Measurements from ENCODE around the gene UBXN1.

DNA sequence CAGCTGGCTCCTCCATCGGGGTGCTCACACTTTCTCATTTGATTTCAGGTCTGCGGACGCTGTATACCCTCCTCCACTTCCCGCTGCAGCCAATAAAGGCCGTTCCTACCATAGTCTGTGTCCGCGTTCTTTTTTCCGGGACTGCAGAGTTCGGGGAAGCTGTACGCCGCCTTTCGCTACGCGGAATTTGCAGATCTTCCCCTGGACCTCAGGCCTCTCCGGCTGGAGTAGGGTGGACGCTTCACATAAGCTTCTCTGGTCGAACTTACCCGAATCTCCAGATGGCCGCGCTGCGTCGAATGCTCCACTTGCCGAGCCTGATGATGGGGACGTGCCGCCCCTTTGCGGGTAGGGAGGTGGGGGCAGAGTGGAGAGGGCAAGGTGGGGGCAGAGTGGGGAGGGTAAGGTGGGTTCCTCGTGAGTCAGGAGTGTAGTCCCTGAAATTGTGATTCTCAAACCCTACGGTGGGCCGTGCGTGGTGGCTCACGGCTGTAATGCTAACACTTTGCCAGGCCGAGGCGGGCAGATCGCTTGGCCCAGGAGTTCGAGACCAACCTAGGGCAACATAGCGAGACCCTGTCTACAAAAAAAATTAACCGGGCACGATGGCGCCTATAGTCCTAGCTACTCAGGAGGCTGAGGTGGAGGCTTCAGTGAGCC, 13.1 kb downstream of the UBXN1 start:
- TF ChIP-seq, protein P1, sequence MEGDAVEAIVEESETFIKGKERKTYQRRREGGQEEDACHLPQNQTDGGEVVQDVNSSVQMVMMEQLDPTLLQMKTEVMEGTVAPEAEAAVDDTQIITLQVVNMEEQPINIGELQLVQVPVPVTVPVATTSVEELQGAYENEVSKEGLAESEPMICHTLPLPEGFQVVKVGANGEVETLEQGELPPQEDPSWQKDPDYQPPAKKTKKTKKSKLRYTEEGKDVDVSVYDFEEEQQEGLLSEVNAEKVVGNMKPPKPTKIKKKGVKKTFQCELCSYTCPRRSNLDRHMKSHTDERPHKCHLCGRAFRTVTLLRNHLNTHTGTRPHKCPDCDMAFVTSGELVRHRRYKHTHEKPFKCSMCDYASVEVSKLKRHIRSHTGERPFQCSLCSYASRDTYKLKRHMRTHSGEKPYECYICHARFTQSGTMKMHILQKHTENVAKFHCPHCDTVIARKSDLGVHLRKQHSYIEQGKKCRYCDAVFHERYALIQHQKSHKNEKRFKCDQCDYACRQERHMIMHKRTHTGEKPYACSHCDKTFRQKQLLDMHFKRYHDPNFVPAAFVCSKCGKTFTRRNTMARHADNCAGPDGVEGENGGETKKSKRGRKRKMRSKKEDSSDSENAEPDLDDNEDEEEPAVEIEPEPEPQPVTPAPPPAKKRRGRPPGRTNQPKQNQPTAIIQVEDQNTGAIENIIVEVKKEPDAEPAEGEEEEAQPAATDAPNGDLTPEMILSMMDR (IDR thresholded peaks at IDR 0.05): no peak
- TF ChIP-seq POLR2A (IDR thresholded peaks at IDR 0.05): no peak
